ENCODE data around the gene PRR18. TPM values are rescaled to one million over a fixed set of nuclear protein-coding genes. Genes with fewer than 3 reads are reported as not detected.

The PRR18 gene
- total and polyA plus RNA-seq, 9 of the 15 experiments (the other 6 are each of a cell fraction or from before 2014, with no cell fraction given), result not detected

GRCh38 chr6:166277892-166278578 lies 30.2 kb downstream of the PRR18 start:
- H3K36me3 ChIP-seq (ENCODE audit: control insufficient read depth, insufficient read depth, low read length), result no peaks in the 10 kb centered on the region
- H3K4me1 ChIP-seq (replicated peaks in 1 of 2; ENCODE audit: control insufficient read depth in 2 of 2, insufficient read depth in 2 of 2, low read length in 2 of 2), result peaks cover 0 to 3% of the 10 kb centered on the region in 2 experiments; a peak in 1 of 5 replicates
- H4K20me1 ChIP-seq (replicated peaks; ENCODE audit: control insufficient read depth, insufficient read depth, low read length), result no peaks in the 10 kb centered on the region
- no TSS peak for BruUV-seq (replicated peaks)
- peaks cover 25 to 54% of the 10 kb centered on the region in 2 experiments for H3K27me3 ChIP-seq (ENCODE audit: control insufficient read depth in 2 of 2, insufficient read depth in 2 of 2, low read length in 2 of 2)
- H3K9me3 ChIP-seq (replicated peaks; ENCODE audit: control insufficient read depth, insufficient read depth, low read depth, low read length), result no peaks in the 10 kb centered on the region
- H3K9me1 ChIP-seq (ENCODE audit: control insufficient read depth, insufficient read depth, low read length), result no peaks in the 10 kb centered on the region
- no peak overlapping the region for H3K4me2 ChIP-seq (ENCODE audit: insufficient read depth, low read length)
- in situ Hi-C loops (cut with MboI) (no loop called here), intact Hi-C loops (cut with micrococcal nuclease) (loop anchor here (5.0 to 10.0 kb wide), 3 partner anchors 104 to 497 kb away; partner anchors contain the start of gene MPC1)
- no peak overlapping the region for H2AFZ ChIP-seq (ENCODE audit: low read depth, low read length)
- no peak overlapping the region for H3K4me3 ChIP-seq
- H3K9ac ChIP-seq (ENCODE audit: insufficient read depth in 1 of 2, low read depth in 2 of 2, low read length in 2 of 2), result no peak overlapping the region
- DNase-seq (ENCODE audit: extremely low read depth in 1 of 4, low spot score in 3 of 4) (no peak), FAIRE-seq (no peak), ATAC-seq (no peak)
- ChIA-PET CTCF (ENCODE audit: low intra/inter-chr PET ratio) (interaction anchor here (0.6 to 4.1 kb wide), 2 partner anchors 12 to 123 kb away, joined by 6 to 37 read pairs; no protein-coding TSS in a partner anchor), POLR2A (no interaction called here)
- H3K79me2 ChIP-seq (ENCODE audit: control insufficient read depth, insufficient read depth, low read length), result no peaks in the 10 kb centered on the region
- no peak overlapping the region for H3K27ac ChIP-seq (ENCODE audit: extremely low read depth, low read depth, low read length)
- 4% methylated on average over 11 of the region's 11 CpGs for WGBS (ENCODE audit: insufficient coverage, low coverage, missing lambda C conversion rate)
- no peak for TF ChIP-seq TEAD4 (IDR thresholded peaks at IDR 0.05; ENCODE audit: low read length)
- TF ChIP-seq TEAD4 (CRISPR knock-in tag; IDR thresholded peaks at IDR 0.05; ENCODE audit: borderline replicate concordance), result no peak
- no peak for TF ChIP-seq MEF2D (tag; conservative IDR thresholded peaks at IDR 0.05; ENCODE audit: low read depth)
- TF ChIP-seq KDM1A (IDR thresholded peaks at IDR 0.05), result no peak
- TF ChIP-seq GTF2F1 (IDR thresholded peaks at IDR 0.05; ENCODE audit: low read depth, low read length), result no peak
- TF ChIP-seq ZNF318 (IDR thresholded peaks at IDR 0.05; ENCODE audit: borderline replicate concordance in 1 of 2, low read depth in 1 of 2), result no peak
- TF ChIP-seq TCF3 (CRISPR knock-in tag; IDR thresholded peaks at IDR 0.05), result no peak
- no peak for TF ChIP-seq MCM5 (IDR thresholded peaks at IDR 0.05; ENCODE audit: low read depth)
- TF ChIP-seq CREBBP (IDR thresholded peaks at IDR 0.05; ENCODE audit: low read depth, low read length), result no peak
- no peak for TF ChIP-seq NR2C2 (CRISPR knock-in tag; IDR thresholded peaks at IDR 0.05)
- TF ChIP-seq NR2C2 (tag; IDR thresholded peaks at IDR 0.05), result no peak
- TF ChIP-seq RBM34 (IDR thresholded peaks at IDR 0.05; ENCODE audit: borderline replicate concordance, insufficient read depth, low read length), result no peak
- no peak for TF ChIP-seq NFXL1 (CRISPR knock-in tag; IDR thresholded peaks at IDR 0.05)
- TF ChIP-seq ZBTB7A (IDR thresholded peaks at IDR 0.05; ENCODE audit: borderline replicate concordance, control insufficient read depth, low read depth, low read length), result no peak
- no peak for TF ChIP-seq NFATC3 (IDR thresholded peaks at IDR 0.05)
- TF ChIP-seq TCFL5 (CRISPR knock-in tag; conservative IDR thresholded peaks at IDR 0.05), result no peak

Measured in K562 (cell line).